ENCODE data around the gene FAM170B. TPM values are rescaled to one million over a fixed set of nuclear protein-coding genes. Genes with fewer than 3 reads are reported as not detected.

FAM170B gene
- total and polyA plus RNA-seq, 2 experiments from 2014 or later: not detected

- Mint-ChIP-seq H3K27me3 (ENCODE audit: insufficient read depth, low read depth, poor library complexity) (peaks cover 10% of the 10 kb centered on the region), H3K4me3 (no peak overlapping the region), H3K4me1 (peaks cover 2% of the 10 kb centered on the region; the same call in 1 of the 3 replicates), H3K36me3 (ENCODE audit: low read depth) (no peaks in the 10 kb centered on the region), H3K27ac (no peak overlapping the region), H3K9me3 (no peaks in the 10 kb centered on the region)
- H4K20me1 ChIP-seq (replicated peaks; ENCODE audit: insufficient read depth): no peaks in the 10 kb centered on the region
- no peak for ATAC-seq
- H3K4me3 ChIP-seq: no peak overlapping the region
- no peak for DNase-seq (ENCODE audit: low spot score)
- 0 out of 2 replicates have a peak, but pooled peaks cover 5% of the 10 kb centered on the region for H3K9me2 ChIP-seq (ENCODE audit: insufficient read depth)
- H3K27ac ChIP-seq (ENCODE audit: low read depth): no peak overlapping the region
- H3K4me2 ChIP-seq: no peak overlapping the region
- H3K27me3 ChIP-seq (ENCODE audit: insufficient read depth): peaks cover 11% of the 10 kb centered on the region
- H2AFZ ChIP-seq: no peak overlapping the region
- no peaks in the 10 kb centered on the region for H3K36me3 ChIP-seq (ENCODE audit: insufficient read depth)
- no peaks in the 10 kb centered on the region for H3K79me2 ChIP-seq (replicated peaks; ENCODE audit: insufficient read depth)
- no peaks in the 10 kb centered on the region for H3F3A ChIP-seq (replicated peaks; ENCODE audit: low read depth)
- TF ChIP-seq CTCF (conservative IDR thresholded peaks at IDR 0.05; ENCODE audit: low read depth in 2 of 2) (no peak), ETS1 (IDR thresholded peaks at IDR 0.05) (no peak), NANOG (IDR thresholded peaks at IDR 0.05; ENCODE audit: borderline replicate concordance) (no peak), ZNF462 (CRISPR knock-in tag; IDR thresholded peaks at IDR 0.05) (no peak), EZH2phosphoT487 (IDR thresholded peaks at IDR 0.05; ENCODE audit: unreplicated experiment) (no peak), STAT1 (IDR thresholded peaks at IDR 0.05; ENCODE audit: unreplicated experiment) (no peak), JUNB (IDR thresholded peaks at IDR 0.05; ENCODE audit: unreplicated experiment) (no peak), ZNF331 (CRISPR knock-in tag; IDR thresholded peaks at IDR 0.05; ENCODE audit: low read depth) (no peak), EZH2 (IDR thresholded peaks at IDR 0.05; ENCODE audit: low read depth, unreplicated experiment) (no peak), POLR2AphosphoS5 (IDR thresholded peaks at IDR 0.05; ENCODE audit: low read depth) (no peak), ZNF114 (CRISPR knock-in tag; IDR thresholded peaks at IDR 0.05) (no peak), REST (IDR thresholded peaks at IDR 0.05; ENCODE audit: unreplicated experiment) (no peak), CREB1 (CRISPR knock-in tag; IDR thresholded peaks at IDR 0.05; ENCODE audit: low read depth) (no peak)
- H3K4me1 ChIP-seq (ENCODE audit: insufficient read depth): no peaks in the 10 kb centered on the region
Observed at GRCh38 chr10:49117376-49118070, 16.3 kb downstream of the FAM170B start.
